ENCODE results near the gene ACVRL1.

- TF ChIP-seq CTCF (optimal IDR thresholded peaks at IDR 0.05 in 1 of 3, IDR thresholded peaks at IDR 0.05 in 1 of 3, conservative IDR thresholded peaks at IDR 0.05 in 1 of 3; ENCODE audit: extremely low read depth in 1 of 3, insufficient read depth in 2 of 3, low read length in 3 of 3) (no peak), EZH2 (IDR thresholded peaks at IDR 0.05; ENCODE audit: low read length) (no peak)
These were observed 46.3 kb upstream of the ACVRL1 start for GRCh38 chr12:51860986-51861385.

Measured in keratinocyte (primary cell).